ENCODE measurements around the gene FOXB1.

The FOXB1 gene

DNA sequence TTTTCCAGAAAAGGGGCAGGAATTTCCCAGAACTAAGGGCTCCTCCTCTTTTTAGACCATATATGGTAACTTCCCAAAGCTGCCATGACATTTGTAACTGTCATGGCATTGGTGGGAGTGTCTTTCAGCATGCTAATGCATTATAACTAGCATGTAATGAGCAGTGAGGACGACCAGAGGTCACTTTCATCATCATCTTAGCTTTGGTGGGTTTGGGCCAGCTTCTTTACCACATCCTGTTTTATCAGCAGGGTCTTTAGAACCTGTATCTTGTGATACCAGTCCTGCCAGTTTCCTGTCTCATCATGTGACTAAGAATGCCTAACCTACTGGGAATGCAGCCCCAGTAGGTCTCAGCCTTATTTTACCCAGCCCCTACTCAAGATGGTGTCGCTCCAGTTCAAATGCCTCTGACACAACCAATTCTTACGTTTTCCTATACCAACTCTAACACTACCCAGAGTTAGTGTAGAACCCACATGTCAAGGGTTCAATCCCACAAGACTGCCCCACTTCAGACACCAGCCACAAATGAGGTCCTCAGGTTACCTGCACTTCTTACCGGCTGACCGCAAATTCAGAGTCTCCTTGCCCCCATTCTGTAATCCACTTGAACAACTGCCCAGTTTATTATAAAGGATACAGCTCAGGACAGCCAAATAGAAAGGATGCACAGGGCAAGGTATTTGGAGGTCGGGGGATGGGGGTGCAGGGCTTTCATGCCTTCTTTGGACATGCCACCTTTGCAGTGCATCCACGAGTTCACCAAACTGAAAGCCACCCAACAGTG is 17.7 kb downstream of the FOXB1 start:
- FAIRE-seq: no peak

DNA sequence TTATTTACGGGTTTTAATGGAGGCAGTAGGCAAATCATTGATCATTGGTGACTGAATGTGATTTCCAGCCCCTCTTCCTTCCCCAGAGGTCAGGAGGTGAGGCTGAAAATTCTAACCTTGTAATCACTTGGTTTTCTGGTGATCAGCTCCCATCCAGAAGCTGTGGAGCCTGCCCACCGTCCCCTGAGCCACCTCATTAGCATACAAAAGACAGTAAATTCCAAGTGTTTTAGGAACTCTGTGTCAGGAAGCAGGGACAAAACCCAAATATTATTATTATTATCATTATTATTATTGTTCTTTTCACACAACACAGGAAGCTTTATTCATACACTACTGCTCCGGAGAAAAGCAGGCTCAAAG is 18.2 kb downstream of the FOXB1 start:
- FAIRE-seq: no peak

DNA sequence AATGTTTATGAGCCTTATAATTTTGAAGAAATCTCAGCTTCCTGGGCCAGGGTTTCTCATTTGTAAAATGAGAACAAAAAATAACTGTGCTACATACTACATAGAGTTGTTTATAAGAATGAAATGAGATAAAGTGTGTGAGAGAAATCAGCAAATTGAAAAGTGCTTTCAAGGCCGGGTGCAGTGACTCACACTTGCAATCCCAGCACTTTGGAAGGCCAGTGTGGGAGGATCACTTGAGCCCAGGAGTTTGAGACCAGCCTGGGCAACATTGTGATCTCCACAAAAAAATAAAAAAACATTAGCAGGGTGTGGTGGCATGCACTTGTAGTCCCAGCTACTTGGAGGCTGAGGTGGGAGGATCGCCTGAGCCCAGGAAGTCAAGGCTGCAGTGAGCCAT is 22.4 kb downstream of the FOXB1 start:
- no peak for FAIRE-seq

DNA sequence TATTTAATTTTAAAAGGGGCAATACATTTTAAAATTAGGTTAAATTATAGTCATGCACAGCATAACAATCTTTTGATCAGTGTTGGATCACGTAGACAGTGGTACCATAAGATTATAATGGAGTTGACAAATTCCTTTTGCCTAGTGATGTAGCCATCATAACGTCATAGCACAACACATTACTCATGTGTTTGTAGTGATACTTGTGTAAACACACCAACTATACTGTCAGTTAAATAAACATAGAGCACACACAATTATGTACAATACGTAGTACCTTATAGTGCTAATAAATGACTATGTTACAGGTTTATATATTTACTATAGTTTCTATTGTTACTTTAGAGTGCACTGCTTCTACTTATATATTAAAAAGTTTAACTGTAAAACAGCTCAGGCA is 31.2 kb downstream of the FOXB1 start:
- no peak for FAIRE-seq

DNA sequence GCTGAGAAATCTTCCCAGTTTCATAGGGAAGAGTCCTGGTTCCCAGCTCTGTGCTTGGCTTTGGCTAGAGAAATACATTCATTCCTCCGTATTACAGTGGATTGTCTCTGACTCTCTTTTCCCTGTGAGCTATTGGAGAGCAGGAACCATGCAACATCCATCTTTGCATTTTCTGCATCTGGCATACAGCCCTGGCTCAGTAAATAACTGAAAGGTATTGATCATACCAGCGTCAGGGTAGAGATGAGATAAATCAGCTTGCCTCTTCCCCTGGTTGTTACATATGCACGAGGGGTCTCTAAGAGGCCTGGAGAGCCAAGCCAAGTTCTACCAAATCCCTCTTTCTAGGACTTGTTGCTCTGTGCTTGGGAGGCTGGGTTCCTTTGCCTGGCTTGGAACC is 35.2 kb downstream of the FOXB1 start:
- FAIRE-seq: no peak

DNA sequence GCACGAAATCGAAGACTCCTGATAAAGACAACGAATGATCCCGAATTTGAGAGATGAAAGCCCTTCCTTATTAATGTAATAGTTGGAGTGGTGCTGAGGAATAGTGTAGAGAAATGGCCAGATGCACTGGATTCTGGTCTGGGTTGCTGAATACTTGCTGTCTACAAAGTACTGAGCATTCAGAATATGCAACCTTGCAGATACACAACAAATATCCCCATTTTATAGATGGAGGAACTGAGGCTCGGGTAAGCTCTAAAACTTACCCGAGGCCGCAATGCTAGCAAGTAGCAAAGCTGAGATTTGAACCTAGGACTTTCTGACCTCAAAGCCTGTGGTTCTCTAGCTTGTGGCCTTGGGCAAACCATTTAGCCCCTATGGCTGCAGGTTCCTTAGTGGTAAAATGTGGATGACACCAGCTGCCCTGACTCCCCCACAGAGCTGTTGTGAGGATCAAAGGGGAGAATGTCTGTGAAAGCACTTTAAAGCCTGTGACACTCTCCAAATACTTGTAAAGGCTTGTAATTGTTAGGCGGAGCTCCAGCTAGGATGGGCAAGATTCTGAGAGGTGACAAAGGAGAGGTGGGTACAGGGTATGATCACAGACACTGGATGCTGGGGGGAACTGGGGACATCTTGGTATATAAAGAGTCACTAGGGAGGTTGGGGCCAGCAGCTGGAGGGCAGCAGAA is 39.8 kb downstream of the FOXB1 start:
- FAIRE-seq: no peak

DNA sequence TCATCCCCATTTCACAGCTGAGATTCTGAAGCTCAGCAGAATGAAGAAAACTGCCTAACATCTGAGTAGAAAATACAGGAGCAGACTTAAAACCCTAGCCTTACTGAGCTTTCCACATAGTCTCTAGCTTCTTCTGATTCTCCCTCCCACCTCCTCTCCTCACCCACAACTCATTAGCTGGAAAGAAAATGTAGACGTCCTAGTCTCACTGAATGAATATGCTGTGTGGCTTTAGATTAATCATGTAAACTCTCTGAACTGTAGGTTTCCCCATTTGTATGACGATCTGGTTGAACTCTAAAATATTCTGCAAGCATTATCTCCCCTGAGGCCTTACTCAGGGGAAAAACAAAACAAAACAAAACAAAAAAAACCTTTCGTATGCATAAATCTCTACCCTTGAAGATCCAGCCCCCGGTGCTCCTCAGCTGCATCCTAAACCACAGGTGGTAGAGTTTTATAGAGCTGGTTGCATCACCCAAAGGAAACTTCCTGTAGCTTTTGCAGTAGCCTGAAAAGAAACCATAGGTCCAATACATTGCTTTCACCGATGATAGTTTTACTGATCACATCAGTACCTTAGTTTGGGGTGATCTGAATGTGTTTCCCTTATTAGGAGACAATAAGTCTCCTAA is 40.6 kb downstream of the FOXB1 start:
- no peak for FAIRE-seq

DNA sequence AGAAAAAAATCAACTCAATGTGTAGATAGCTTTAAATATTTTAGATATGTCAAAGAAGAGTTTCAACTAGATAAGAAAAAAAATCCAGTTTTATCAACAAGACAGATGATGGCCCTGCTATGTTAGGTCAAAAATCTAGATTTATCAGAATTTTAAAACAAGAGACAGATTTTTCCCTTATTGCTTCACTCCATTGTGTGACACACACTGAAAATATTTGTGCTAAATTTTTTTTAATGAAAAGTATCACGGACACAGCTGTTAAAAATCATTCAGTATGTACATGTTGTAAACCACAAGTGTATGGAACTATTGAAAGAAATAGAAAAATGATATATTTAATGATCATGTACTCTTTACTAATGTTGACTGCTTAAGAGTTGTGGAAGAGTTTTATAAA is 43.6 kb downstream of the FOXB1 start:
- FAIRE-seq: no peak

DNA sequence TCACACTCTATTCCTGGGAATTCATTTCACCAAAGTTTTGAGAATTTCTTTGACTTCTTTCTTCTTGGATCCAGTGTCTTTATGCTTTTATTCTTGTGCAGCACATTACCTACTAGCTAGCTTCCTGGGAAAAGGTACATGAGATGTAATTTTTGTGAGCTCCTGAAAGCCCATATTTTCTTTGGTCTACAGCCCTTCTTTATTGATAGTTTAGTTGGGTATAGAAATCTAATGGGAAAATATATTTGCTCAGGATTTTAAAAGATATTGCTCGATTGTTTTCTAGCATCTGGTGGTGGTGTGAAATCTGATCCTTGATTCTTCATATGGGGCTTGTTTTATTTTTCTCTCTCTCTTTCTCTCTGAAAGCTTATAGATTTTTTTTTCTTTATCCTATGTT is 45.8 kb downstream of the FOXB1 start:
- no peak for FAIRE-seq

DNA sequence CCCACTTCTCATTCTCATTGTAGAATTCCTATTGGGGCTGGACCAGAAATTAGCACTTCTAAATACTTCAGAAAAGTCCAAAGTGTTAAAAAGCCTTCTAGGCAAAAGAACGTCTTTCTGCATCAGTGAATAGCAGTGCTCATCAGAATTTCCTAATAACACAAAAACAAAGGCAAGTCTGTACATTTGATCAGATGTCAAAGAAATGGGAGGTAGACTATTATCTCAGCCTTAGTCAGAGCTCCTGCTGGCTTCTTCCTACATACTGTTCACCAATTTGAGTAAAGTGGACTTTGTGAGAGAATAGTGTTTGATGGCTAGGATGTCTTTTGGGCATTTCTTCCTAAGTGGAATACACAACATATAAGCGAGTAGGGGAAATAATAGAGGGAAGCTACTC is 48.7 kb downstream of the FOXB1 start:
- no peak for FAIRE-seq

DNA sequence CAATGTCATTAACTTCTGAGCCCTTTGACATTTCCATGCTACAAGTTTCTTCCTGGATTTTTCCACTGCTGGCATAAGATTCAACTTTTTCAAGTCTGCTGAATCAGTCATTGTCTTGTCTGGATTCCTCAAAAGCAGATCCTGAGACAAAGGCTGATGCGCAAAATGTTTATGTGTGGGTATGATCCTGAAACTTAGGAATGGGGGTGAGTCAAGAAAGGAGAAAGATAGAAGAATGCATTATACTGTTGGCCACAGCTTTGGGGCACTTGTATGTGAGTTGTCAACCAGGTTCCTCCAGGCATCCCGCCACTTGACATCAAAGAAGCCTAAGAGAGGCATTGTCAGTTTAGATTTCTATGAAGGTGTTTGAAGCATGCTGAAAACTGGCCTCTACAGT is 50.4 kb downstream of the FOXB1 start:
- FAIRE-seq: no peak
